HL-60/S4 treated with phorbol 12-myristate 13-acetate at 8.2 ng/mL for 4 days and 3 days (cell line): Measurements from ENCODE around the gene FICD.

Source experiments
- in situ Hi-C: fragments of 300-500 bp; cut with MboI; formaldehyde crosslinking; loops from 2 replicates; pipeline ENCODE4 v1.15.0; 2022; ENCODE audit warnings: low sequenced_read_pairs

The FICD gene

GRCh38 chr12:108495823-108496579 lies 19.1 kb upstream of the FICD start:
- in situ Hi-C loops = loop anchor here (25.0 kb wide), 1 partner anchor 434 kb away; no protein-coding TSS in a partner anchor

GRCh38 chr12:108498136-108498535 lies 16.9 kb upstream of the FICD start:
- in situ Hi-C loops = loop anchor here (25.0 kb wide), 1 partner anchor 436 kb away; no protein-coding TSS in a partner anchor

- in situ Hi-C loops = no loop called here
Measured at GRCh38 chr12:108502922-108503321, 12.2 kb upstream of the FICD start.

- in situ Hi-C loops = no loop called here
Measured at GRCh38 chr12:108505129-108505528, 9.9 kb upstream of the FICD start.

DNA sequence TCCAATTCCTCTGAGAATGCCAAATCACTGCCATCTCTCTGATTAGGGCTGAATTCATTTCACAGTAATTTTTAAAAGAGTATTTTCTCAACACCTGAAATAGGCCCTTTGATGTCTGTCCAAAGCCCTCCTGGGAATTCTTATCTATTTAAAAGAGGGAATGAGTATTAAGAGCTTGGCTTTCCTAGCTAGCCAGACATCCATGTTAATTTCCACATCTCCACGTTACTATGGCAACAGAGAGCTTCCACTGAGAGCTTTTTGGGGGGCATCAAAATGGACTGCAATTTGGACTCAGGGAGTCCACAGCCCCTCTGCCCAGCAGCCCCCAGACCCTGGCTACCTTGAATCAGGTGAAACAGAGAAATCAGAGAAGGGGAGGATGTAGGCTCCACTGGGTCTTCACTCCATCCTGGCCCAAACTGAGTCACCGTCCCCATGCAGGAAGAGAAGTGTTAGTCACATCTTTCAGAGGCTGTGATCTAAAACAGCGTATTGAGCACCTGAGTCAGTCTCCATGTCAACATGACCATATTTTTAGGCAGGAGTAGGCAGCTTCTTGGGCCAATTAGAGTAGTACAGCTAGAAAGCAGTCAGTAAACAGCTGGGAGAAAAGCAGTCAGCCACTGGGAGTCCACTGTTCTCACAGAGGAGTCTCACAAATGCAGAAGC lies 7.0 kb upstream of the FICD start:
- in situ Hi-C loops = no loop called here

DNA sequence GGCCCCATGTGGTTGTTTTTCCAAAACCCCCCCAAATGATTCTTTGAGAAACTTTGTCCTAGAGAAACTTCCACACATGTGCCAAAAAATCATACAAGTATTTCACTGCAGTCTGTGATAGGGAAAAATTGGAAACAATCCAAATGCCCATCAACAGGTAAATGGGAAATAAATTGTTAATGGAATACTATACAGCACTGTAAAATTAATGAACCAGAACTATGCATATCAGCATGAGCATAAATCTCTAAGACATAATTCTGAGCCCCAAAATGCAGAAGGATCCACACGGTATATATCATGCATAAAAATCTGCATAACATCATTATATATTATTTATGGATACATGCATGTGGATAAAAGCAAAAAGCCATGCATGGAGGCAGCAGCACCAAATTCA lies 5.3 kb upstream of the FICD start:
- in situ Hi-C loops = no loop called here

DNA sequence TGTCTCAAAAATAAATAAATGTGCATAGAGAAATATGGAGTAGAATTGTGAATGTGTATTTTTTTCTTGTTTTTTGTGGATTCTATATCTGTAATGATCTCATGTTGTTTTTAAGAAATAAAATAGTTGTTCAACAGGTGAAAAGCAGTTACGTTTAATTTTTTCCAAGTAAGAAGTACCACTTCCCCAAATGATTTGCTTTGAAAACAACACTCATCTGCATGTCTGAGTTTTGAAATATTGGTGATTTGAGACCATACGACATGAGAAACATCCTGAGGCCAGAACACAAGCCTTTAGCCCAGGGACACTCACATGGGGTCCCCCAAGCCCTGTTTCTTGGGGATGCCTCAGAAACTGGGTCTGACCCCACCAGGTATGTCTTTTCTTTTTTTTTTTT lies 4.2 kb upstream of the FICD start:
- in situ Hi-C loops = no loop called here

DNA sequence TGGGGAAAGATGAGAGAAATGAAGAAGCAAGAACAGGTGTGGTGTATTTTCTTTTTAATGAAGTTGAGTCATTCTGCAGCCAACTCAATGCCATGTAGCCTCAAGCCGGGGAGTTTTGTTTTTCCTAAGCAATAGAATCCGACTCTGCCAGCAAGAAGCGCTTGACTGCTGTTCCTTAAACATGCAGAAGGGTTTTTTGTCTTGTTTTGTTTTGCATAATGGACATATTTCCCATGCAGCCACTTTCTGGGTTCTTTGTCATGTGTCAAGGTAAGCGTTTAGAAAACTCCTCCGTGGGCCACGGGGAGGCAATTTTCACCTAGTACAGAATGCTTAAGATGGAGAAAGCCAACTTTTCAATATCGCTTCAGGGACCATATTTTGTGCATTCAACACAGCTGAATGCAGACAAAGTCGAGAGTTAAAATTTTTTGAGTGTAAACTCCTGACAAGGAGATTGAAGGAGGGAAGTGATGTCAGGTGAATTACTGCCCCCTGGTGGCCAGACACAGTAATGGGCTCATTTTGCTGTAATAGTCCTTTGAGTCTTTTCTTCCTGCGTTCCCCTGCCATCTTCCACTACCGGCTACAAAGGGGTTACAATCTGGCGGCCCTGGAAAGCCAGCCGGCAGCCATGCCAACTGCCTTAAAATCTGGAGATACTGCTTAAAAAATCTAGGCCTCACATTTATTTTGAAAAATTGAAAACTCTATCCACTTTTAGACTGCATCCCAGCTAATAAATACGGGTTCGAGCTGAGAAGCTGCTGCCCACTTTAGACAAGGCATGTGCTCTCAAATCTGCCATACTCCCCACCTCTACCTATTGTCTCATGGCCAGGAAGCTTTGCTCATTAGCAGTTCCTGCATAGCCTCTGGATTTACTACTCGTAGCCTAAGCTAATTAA lies 3.2 kb upstream of the FICD start:
- in situ Hi-C loops = no loop called here

GRCh38 chr12:108514468-108514972 lies 557 bp upstream of the FICD start:
- in situ Hi-C loops = no loop called here

DNA sequence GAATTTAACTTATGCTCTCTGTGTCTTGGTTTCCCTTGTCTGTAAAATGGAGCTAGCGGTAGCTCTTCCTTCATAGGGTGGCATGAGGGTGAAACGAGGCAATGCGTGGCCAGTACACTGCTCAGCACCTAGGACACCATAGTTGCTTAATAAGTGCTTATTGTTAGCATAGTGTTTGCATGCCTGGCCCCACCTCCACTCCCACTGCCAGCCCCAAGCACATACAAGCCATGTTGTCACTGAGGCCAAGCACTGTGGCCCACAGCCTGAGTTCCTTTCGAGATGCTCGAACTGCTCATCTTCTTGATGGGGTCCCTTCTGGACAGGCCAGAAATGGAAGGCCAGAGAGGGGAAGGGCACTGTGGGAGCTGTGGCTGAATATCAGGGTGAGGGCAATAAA lies 839 bp downstream of the FICD start:
- in situ Hi-C loops = no loop called here

GRCh38 chr12:108516511-108517275 lies 1.6 kb downstream of the FICD start:
- in situ Hi-C loops = no loop called here

GRCh38 chr12:108517288-108518100 lies 2.4 kb downstream of the FICD start:
- in situ Hi-C loops = no loop called here

GRCh38 chr12:108518101-108518715 lies 3.1 kb downstream of the FICD start:
- in situ Hi-C loops = no loop called here

DNA sequence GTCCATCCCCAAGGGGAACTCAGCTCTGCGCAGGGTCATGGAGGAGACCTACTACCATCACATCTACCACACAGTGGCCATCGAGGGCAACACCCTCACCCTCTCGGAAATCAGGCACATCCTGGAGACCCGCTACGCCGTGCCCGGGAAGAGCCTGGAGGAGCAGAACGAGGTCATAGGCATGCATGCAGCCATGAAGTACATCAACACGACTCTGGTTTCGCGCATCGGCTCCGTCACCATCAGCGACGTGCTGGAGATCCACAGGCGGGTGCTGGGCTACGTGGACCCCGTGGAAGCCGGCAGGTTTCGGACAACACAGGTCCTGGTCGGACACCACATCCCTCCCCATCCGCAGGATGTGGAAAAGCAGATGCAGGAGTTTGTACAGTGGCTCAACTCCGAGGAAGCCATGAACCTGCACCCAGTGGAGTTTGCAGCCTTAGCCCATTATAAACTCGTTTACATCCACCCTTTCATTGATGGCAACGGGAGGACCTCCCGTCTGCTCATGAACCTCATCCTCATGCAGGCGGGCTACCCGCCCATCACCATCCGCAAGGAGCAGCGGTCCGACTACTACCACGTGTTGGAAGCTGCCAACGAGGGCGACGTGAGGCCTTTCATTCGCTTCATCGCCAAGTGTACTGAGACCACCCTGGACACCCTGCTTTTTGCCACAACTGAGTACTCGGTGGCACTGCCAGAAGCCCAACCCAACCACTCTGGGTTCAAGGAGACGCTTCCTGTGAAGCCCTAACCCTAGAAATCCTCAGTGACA lies 3.8 kb downstream of the FICD start:
- in situ Hi-C loops = no loop called here

- in situ Hi-C loops = no loop called here
Measured at GRCh38 chr12:108519558-108519957, 4.5 kb downstream of the FICD start.

DNA sequence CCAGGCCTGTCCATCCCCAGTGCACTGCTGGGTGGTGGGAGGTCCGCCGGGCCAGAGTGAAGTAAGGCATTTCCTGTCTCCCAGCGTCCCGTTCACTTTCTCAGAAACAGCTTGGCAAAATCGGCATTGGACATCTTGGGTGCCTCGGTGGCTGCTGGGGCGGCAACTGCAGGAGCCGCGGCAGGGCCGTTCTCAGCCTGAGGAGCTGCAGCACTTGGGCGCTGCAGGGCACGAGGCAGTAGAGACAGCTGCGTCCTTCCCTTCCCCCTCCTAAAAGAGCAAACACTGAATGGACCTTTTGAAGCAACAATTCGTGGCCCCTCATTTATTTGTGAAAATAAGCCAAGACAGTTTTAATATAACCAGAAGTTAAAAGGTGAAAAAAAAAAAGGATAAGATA lies 8.3 kb downstream of the FICD start:
- in situ Hi-C loops = no loop called here

DNA sequence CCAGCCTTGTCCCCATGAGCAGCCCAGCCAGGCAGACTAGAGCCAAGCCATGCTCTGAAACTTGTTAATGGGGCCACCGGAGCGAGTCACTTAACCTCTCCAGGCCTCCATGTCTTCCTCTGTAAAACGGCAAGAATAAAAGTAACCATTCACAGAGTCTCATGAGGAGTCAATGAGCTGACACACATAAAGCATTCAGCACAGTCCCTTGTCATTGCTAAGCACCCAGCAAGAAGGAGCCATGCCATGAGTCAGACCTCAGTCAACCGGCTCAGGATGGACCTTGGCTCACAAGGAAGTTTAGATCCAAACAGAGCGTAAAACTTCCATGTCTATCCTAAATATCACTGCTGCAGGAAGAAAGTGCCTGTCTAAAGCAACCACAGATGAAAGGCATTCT lies 10.6 kb downstream of the FICD start:
- in situ Hi-C loops = no loop called here

GRCh38 chr12:108526482-108527165 lies 11.5 kb downstream of the FICD start:
- in situ Hi-C loops = no loop called here
